ENCODE measurements around the gene EVI5. TPM values are rescaled to one million over a fixed set of nuclear protein-coding genes. Genes with fewer than 3 reads are reported as not detected.
A peak's percentile ranks its signal among the peaks of the same experiment; 100 is the strongest.
"Not testable (repeated sequence)": the region's sequence is repeated elsewhere in the genome, so short reads cannot be mapped to it uniquely, and the experiment has no call there.

The EVI5 gene
- polyA plus RNA-seq, 4 donors, result 3.2 to 16.5 (median 5.4) TPM

- not testable (repeated sequence) for H3K9me3 ChIP-seq (ENCODE audit: control insufficient read depth in 2 of 2, insufficient read depth in 1 of 2, low read depth in 1 of 2, low read length in 1 of 2); H3K4me3 ChIP-seq (ENCODE audit: low read depth in 1 of 3, low read length in 3 of 3); H3K27me3 ChIP-seq (ENCODE audit: control insufficient read depth in 3 of 3, insufficient read depth in 3 of 3, low read length in 3 of 3); H3K27ac ChIP-seq (ENCODE audit: low read depth in 1 of 3, low read length in 2 of 3); FAIRE-seq; H3K36me3 ChIP-seq (ENCODE audit: control insufficient read depth in 3 of 3, insufficient read depth in 2 of 3, low read depth in 1 of 3, low read length in 3 of 3); DNase-seq; H3K4me1 ChIP-seq (ENCODE audit: control insufficient read depth in 3 of 3, insufficient read depth in 2 of 3, low read depth in 1 of 3, low read length in 2 of 3)
- WGBS, 3 donors, result 84 to 94% (median 88%) methylated on average over 9 of the region's 9 CpGs
Observed at GRCh38 chr1:92589361-92589760, 195.5 kb downstream of the EVI5 start.

GRCh38 chr1:92587445-92587844 is 197.5 kb downstream of the EVI5 start:
- FAIRE-seq (no peak), DNase-seq (no peak)
- H3K27me3 ChIP-seq (ENCODE audit: control insufficient read depth in 3 of 3, insufficient read depth in 3 of 3, low read length in 3 of 3), result no peaks in the 10 kb centered on the region
- no peak overlapping the region for H3K27ac ChIP-seq (ENCODE audit: low read depth in 1 of 3, low read length in 2 of 3)
- H3K4me3 ChIP-seq (ENCODE audit: low read depth in 1 of 3, low read length in 3 of 3), result no peak overlapping the region
- peaks cover 0 to 7% of the 10 kb centered on the region in 2 donors for H3K9me3 ChIP-seq (ENCODE audit: control insufficient read depth in 2 of 2, insufficient read depth in 1 of 2, low read depth in 1 of 2, low read length in 1 of 2)
- peaks cover 0 to 5% (median 0%) of the 10 kb centered on the region in 3 donors for H3K36me3 ChIP-seq (ENCODE audit: control insufficient read depth in 3 of 3, insufficient read depth in 2 of 3, low read depth in 1 of 3, low read length in 3 of 3)
- WGBS, 3 donors, result 82 to 87% (median 84%) methylated on average over 2 of the region's 2 CpGs
- H3K4me1 ChIP-seq (ENCODE audit: control insufficient read depth in 3 of 3, insufficient read depth in 2 of 3, low read depth in 1 of 3, low read length in 2 of 3), result no peaks in the 10 kb centered on the region

- peaks cover 0 to 7% (median 0%) of the 10 kb centered on the region in 3 donors for H3K36me3 ChIP-seq (ENCODE audit: control insufficient read depth in 3 of 3, insufficient read depth in 2 of 3, low read depth in 1 of 3, low read length in 3 of 3)
- H3K4me3 ChIP-seq (ENCODE audit: low read depth in 1 of 3, low read length in 3 of 3), result no peak overlapping the region
- no peaks in the 10 kb centered on the region for H3K27me3 ChIP-seq (ENCODE audit: control insufficient read depth in 3 of 3, insufficient read depth in 3 of 3, low read length in 3 of 3)
- no peak overlapping the region for H3K27ac ChIP-seq (ENCODE audit: low read depth in 1 of 3, low read length in 2 of 3)
- FAIRE-seq (no peak), DNase-seq (peak in 1 of 2 donors; percentile 18)
- no peaks in the 10 kb centered on the region for H3K4me1 ChIP-seq (ENCODE audit: control insufficient read depth in 3 of 3, insufficient read depth in 2 of 3, low read depth in 1 of 3, low read length in 2 of 3)
- peaks cover 0 to 7% of the 10 kb centered on the region in 2 donors for H3K9me3 ChIP-seq (ENCODE audit: control insufficient read depth in 2 of 2, insufficient read depth in 1 of 2, low read depth in 1 of 2, low read length in 1 of 2)
Observed at GRCh38 chr1:92585831-92586230, 199.1 kb downstream of the EVI5 start.

- H3K27ac ChIP-seq (ENCODE audit: low read depth in 1 of 3, low read length in 2 of 3), result peak overlapping the region in 2 of 3 donors; percentile 2 to 77
- not testable (repeated sequence) for H3K27me3 ChIP-seq (ENCODE audit: control insufficient read depth in 3 of 3, insufficient read depth in 3 of 3, low read length in 3 of 3); H3K36me3 ChIP-seq (ENCODE audit: control insufficient read depth in 3 of 3, insufficient read depth in 2 of 3, low read depth in 1 of 3, low read length in 3 of 3); H3K4me1 ChIP-seq (ENCODE audit: control insufficient read depth in 3 of 3, insufficient read depth in 2 of 3, low read depth in 1 of 3, low read length in 2 of 3); H3K4me3 ChIP-seq (ENCODE audit: low read depth in 1 of 3, low read length in 3 of 3); DNase-seq; FAIRE-seq; H3K9me3 ChIP-seq (ENCODE audit: control insufficient read depth in 2 of 2, insufficient read depth in 1 of 2, low read depth in 1 of 2, low read length in 1 of 2)
- 73 to 80% (median 73%) methylated on average over 5 of the region's 5 CpGs for WGBS, 3 donors
Observed at GRCh38 chr1:92584810-92585209, 200.1 kb downstream of the EVI5 start.

- peak in 1 of 2 donors; percentile 52 for DNase-seq
- Histone ChIP-seq H3K27me3 (ENCODE audit: control insufficient read depth in 3 of 3, insufficient read depth in 3 of 3, low read length in 3 of 3) (no peaks in the 10 kb centered on the region), H3K4me1 (ENCODE audit: control insufficient read depth in 3 of 3, insufficient read depth in 2 of 3, low read depth in 1 of 3, low read length in 2 of 3) (no peaks in the 10 kb centered on the region), H3K36me3 (ENCODE audit: control insufficient read depth in 3 of 3, insufficient read depth in 2 of 3, low read depth in 1 of 3, low read length in 3 of 3) (peaks cover 0 to 6% (median 0%) of the 10 kb centered on the region in 3 donors), H3K27ac (ENCODE audit: low read depth in 1 of 3, low read length in 2 of 3) (no peak overlapping the region), H3K9me3 (ENCODE audit: control insufficient read depth in 2 of 2, insufficient read depth in 1 of 2, low read depth in 1 of 2, low read length in 1 of 2) (peaks cover 0 to 2% of the 10 kb centered on the region in 2 donors), H3K4me3 (ENCODE audit: low read depth in 1 of 3, low read length in 3 of 3) (no peak overlapping the region)
- 66 to 84% (median 68%) methylated on average over 7 of the region's 7 CpGs for WGBS, 3 donors
- peak; percentile 62 for FAIRE-seq
Observed at GRCh38 chr1:92583821-92584760, 200.8 kb downstream of the EVI5 start.

GRCh38 chr1:92577261-92577895 is 207.5 kb downstream of the EVI5 start:
- no peak for DNase-seq
- WGBS, 3 donors, result 73 to 83% (median 78%) methylated on average over 5 of the region's 5 CpGs
- Histone ChIP-seq H3K4me3 (ENCODE audit: low read depth in 1 of 3, low read length in 3 of 3) (no peak overlapping the region), H3K27me3 (ENCODE audit: control insufficient read depth in 3 of 3, insufficient read depth in 3 of 3, low read length in 3 of 3) (no peaks in the 10 kb centered on the region), H3K27ac (ENCODE audit: low read depth in 1 of 3, low read length in 2 of 3) (peak overlapping the region in 1 of 3 donors; percentile 11), H3K36me3 (ENCODE audit: control insufficient read depth in 3 of 3, insufficient read depth in 2 of 3, low read depth in 1 of 3, low read length in 3 of 3) (peaks cover 0 to 4% (median 4%) of the 10 kb centered on the region in 3 donors), H3K9me3 (ENCODE audit: control insufficient read depth in 2 of 2, insufficient read depth in 1 of 2, low read depth in 1 of 2, low read length in 1 of 2) (no peaks in the 10 kb centered on the region), H3K4me1 (ENCODE audit: control insufficient read depth in 3 of 3, insufficient read depth in 2 of 3, low read depth in 1 of 3, low read length in 2 of 3) (no peaks in the 10 kb centered on the region)
- no peak for FAIRE-seq

GRCh38 chr1:92575123-92575522 is 209.8 kb downstream of the EVI5 start:
- Histone ChIP-seq H3K9me3 (ENCODE audit: control insufficient read depth in 2 of 2, insufficient read depth in 1 of 2, low read depth in 1 of 2, low read length in 1 of 2) (no peaks in the 10 kb centered on the region), H3K27me3 (ENCODE audit: control insufficient read depth in 3 of 3, insufficient read depth in 3 of 3, low read length in 3 of 3) (no peaks in the 10 kb centered on the region), H3K4me3 (ENCODE audit: low read depth in 1 of 3, low read length in 3 of 3) (no peak overlapping the region), H3K27ac (ENCODE audit: low read depth in 1 of 3, low read length in 2 of 3) (no peak overlapping the region), H3K36me3 (ENCODE audit: control insufficient read depth in 3 of 3, insufficient read depth in 2 of 3, low read depth in 1 of 3, low read length in 3 of 3) (peaks cover 0 to 4% (median 2%) of the 10 kb centered on the region in 3 donors), H3K4me1 (ENCODE audit: control insufficient read depth in 3 of 3, insufficient read depth in 2 of 3, low read depth in 1 of 3, low read length in 2 of 3) (no peaks in the 10 kb centered on the region)
- FAIRE-seq, result no peak
- WGBS, 3 donors, result 81 to 92% (median 89%) methylated on average over 3 of the region's 3 CpGs
- DNase-seq, result peak in 1 of 2 donors; percentile 9

- FAIRE-seq, result no peak
- Histone ChIP-seq H3K27me3 (ENCODE audit: control insufficient read depth in 3 of 3, insufficient read depth in 3 of 3, low read length in 3 of 3) (no peaks in the 10 kb centered on the region), H3K9me3 (ENCODE audit: control insufficient read depth in 2 of 2, insufficient read depth in 1 of 2, low read depth in 1 of 2, low read length in 1 of 2) (no peaks in the 10 kb centered on the region), H3K36me3 (ENCODE audit: control insufficient read depth in 3 of 3, insufficient read depth in 2 of 3, low read depth in 1 of 3, low read length in 3 of 3) (peaks cover 0 to 5% (median 4%) of the 10 kb centered on the region in 3 donors), H3K27ac (ENCODE audit: low read depth in 1 of 3, low read length in 2 of 3) (no peak overlapping the region), H3K4me3 (ENCODE audit: low read depth in 1 of 3, low read length in 3 of 3) (no peak overlapping the region), H3K4me1 (ENCODE audit: control insufficient read depth in 3 of 3, insufficient read depth in 2 of 3, low read depth in 1 of 3, low read length in 2 of 3) (no peaks in the 10 kb centered on the region)
- no peak for DNase-seq
- 48 to 50% (median 48%) methylated on average over 2 of the region's 2 CpGs for WGBS, 3 donors
Observed at GRCh38 chr1:92572520-92572919, 212.4 kb downstream of the EVI5 start.
